HepG2 (cell line): Measurements from ENCODE around the gene CYP20A1. TPM values are rescaled to one million over a fixed set of nuclear protein-coding genes. Genes with fewer than 3 reads are reported as not detected.

Experiments used
- ADNP ChIP-seq: sonication (generic); formaldehyde crosslinking; IDR thresholded peaks from 2 replicates; pipeline ENCODE4 v1.4.0; 2020; ENCODE audit warnings: missing genetic modification reagents
- DNMT3B ChIP-seq: conservative IDR thresholded peaks from 2 replicates; pipeline ENCODE4 v1.6.1; 2016; ENCODE audit warnings: missing biosample characterization, control low read depth
- ELF3 ChIP-seq: IDR thresholded peaks from 2 replicates; pipeline ENCODE4 v1.6.1; 2016; ENCODE audit warnings: missing genetic modification reagents, missing compliant biosample characterization
- FOXP1 ChIP-seq, 2 experiments: fragments of 450-650 bp in 1 of 2; IDR thresholded peaks; 2 replicates each; pipeline ENCODE4 v1.6.1; 2017 to 2018; ENCODE audit warnings: antibody characterized with exemption in 1 of 2
- JUND ChIP-seq: sonication (generic); formaldehyde crosslinking; IDR thresholded peaks from 2 replicates; pipeline ENCODE4 v1.8.0; 2022; ENCODE audit warnings: mild to moderate bottlenecking, missing genetic modification reagents
- MYNN ChIP-seq: sonication (generic); formaldehyde crosslinking; IDR thresholded peaks from 2 replicates; pipeline ENCODE4 v1.4.0; 2020; ENCODE audit warnings: mild to moderate bottlenecking, low read depth, missing genetic modification reagents
- NFKBIZ ChIP-seq: IDR thresholded peaks from 2 replicates; pipeline ENCODE4 v1.6.1; 2018; ENCODE audit warnings: missing genetic modification reagents, missing compliant biosample characterization
- RAD21 ChIP-seq: fragments of 450-650 bp; formaldehyde crosslinking; IDR thresholded peaks from 2 replicates; pipeline ENCODE4 v1.5.0; 2020; ENCODE audit warnings: mild to moderate bottlenecking
- SAFB2 ChIP-seq: sonication (generic); formaldehyde crosslinking; IDR thresholded peaks from 2 replicates; pipeline ENCODE4 v1.5.1; 2020; ENCODE audit warnings: missing genetic modification reagents, low read depth, mild to moderate bottlenecking, borderline replicate concordance
- TSC22D2 ChIP-seq: sonication (generic); formaldehyde crosslinking; IDR thresholded peaks from 2 replicates; pipeline ENCODE4 v1.5.1; 2020; ENCODE audit warnings: missing genetic modification reagents, mild to moderate bottlenecking, borderline replicate concordance
- U2AF2 ChIP-seq: fragments of 200-400 bp; formaldehyde crosslinking; IDR thresholded peaks from 2 replicates; pipeline ENCODE4 v1.6.1; 2017; ENCODE audit warnings: low read depth, mild to moderate bottlenecking, low read length
- ZNF101 ChIP-seq: sonication (generic); formaldehyde crosslinking; IDR thresholded peaks from 2 replicates; pipeline ENCODE4 v1.4.0; 2020; ENCODE audit warnings: mild to moderate bottlenecking, low read depth, missing genetic modification reagents, borderline replicate concordance
- ZNF253 ChIP-seq: sonication (generic); formaldehyde crosslinking; IDR thresholded peaks from 2 replicates; pipeline ENCODE4 v1.8.0; 2022; ENCODE audit warnings: mild to moderate bottlenecking, missing genetic modification reagents, borderline replicate concordance
- ZNF274 ChIP-seq: sonication (generic); formaldehyde crosslinking; IDR thresholded peaks from 2 replicates; pipeline ENCODE4 v1.5.1; 2020; ENCODE audit warnings: mild to moderate bottlenecking, missing genetic modification reagents
- ZNF550 ChIP-seq: sonication (generic); formaldehyde crosslinking; IDR thresholded peaks from 2 replicates; pipeline ENCODE4 v1.4.0; 2020; ENCODE audit warnings: mild to moderate bottlenecking, missing genetic modification reagents, borderline replicate concordance
- ZNF674 ChIP-seq: sonication (generic); formaldehyde crosslinking; IDR thresholded peaks from 2 replicates; pipeline ENCODE4 v1.5.0; 2020; ENCODE audit warnings: low read depth, mild to moderate bottlenecking, missing genetic modification reagents
- ZNF761 ChIP-seq: sonication (generic); formaldehyde crosslinking; conservative IDR thresholded peaks from 2 replicates; pipeline ENCODE4 v1.4.0; 2020; ENCODE audit warnings: mild to moderate bottlenecking, missing genetic modification reagents
- ZNF777 ChIP-seq: sonication (generic); formaldehyde crosslinking; IDR thresholded peaks from 2 replicates; pipeline ENCODE4 v1.4.0; 2020; ENCODE audit warnings: missing genetic modification reagents
- polyA plus RNA-seq, 8 experiments: library from polyadenylated mRNA; depleted of rRNA in 3 of 8; stranded (reverse) in 7 of 8; unstranded in 1 of 8; fragments of >200 nt; fragmentation: Illumina TruSeq in 4 of 8; extraction: Trizol in 4 of 8; gene quantifications; 2 replicates each; pipeline versions ENCODE4 v1.2.1 to v1.2.3, GENCODE V29; 2011 to 2016; ENCODE audit warnings: low read depth in 4 of 8, missing spikeins in 1 of 8, mixed read lengths in 1 of 8; ENCODE audit not compliant: insufficient read depth in 1 of 8
- total RNA-seq, 5 experiments: library from RNA; depleted of rRNA; stranded (reverse); fragments of >200 nt; fragmentation: Illumina TruSeq; extraction: Trizol; gene quantifications; 2 replicates each; pipeline ENCODE4 v1.2.3, GENCODE V29; 2016; ENCODE audit warnings: low read depth in 1 of 5
- TF ChIP-seq, protein P1 (sequence below): sonication (generic); formaldehyde crosslinking; IDR thresholded peaks from 2 replicates; pipeline ENCODE4 v1.8.0; 2022; ENCODE audit warnings: mild to moderate bottlenecking, missing genetic modification reagents, borderline replicate concordance
- TF ChIP-seq, protein P2 (sequence below): sonication (generic); formaldehyde crosslinking; conservative IDR thresholded peaks from 2 replicates; pipeline ENCODE4 v1.4.0; 2020; ENCODE audit warnings: mild to moderate bottlenecking, missing genetic modification reagents, moderate library complexity
- TF ChIP-seq, protein P3 (sequence below): IDR thresholded peaks from 2 replicates; pipeline ENCODE4 v1.6.1; 2012; ENCODE audit warnings: low read depth, low read length, improper control_type of control experiment

The CYP20A1 gene
- total and polyA plus RNA-seq, 2 of the 13 experiments (the other 11 are each of a cell fraction or from before 2014, with no cell fraction given) = 9.6 to 35.3 TPM

DNA sequence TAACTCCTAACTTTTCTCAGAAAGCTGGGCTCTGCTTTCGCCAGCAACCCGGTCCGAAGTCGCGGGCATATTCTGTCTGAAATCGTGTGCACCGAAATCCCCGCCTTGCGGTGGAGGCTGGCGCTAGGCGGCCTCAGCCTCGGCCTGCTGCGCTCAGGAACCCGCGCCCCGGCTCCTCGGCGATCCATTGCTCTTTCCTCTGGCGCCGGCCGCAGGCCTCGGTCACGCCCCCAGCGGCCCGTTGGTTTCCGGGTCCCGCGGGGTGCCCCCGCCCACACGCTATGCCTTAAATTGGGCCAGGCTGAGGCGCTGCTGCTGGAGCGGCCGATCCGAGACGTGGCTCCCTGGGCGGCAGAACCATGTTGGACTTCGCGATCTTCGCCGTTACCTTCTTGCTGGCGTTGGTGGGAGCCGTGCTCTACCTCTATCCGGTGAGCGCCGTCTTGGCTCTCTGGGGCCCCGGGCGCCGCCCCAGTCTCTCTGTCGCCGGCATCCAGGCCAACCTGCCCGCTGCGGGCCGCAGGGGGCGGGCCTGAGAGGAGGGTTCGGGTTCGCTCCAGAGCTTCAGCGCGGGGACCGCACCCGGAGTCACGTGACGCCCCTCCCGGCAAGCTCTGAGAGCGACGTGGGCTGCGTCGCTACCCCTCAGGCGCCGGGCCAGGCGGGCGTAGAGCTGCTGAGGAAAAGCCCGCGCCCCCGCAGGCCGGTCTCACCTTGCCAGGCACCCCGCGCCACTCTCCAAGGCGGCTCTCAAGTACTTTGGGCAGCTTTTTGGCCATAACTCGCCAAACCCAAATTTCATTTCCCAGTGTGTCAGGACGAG, at the start of gene CYP20A1 (continued):
- peak; percentile 84; the same call in 1 of the 2 replicates for TF ChIP-seq U2AF2
- no peak; the same call in 1 of the 2 replicates for TF ChIP-seq MYNN
- TF ChIP-seq, protein P1, sequence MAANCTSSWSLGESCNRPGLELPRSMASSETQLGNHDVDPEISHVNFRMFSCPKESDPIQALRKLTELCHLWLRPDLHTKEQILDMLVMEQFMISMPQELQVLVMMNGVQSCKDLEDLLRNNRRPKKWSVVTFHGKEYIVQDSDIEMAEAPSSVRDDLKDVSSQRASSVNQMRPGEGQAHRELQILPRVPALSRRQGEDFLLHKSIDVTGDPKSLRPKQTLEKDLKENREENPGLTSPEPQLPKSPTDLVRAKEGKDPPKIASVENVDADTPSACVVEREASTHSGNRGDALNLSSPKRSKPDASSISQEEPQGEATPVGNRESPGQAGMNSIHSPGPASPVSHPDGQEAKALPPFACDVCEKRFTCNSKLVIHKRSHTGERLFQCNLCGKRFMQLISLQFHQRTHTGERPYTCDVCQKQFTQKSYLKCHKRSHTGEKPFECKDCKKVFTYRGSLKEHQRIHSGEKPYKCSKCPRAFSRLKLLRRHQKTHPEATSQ (CRISPR knock-in tag) = peak; percentile 90; the same call in 1 of the 2 replicates
- no peak; the same call in 1 of the 2 replicates for TF ChIP-seq ADNP (CRISPR knock-in tag)
- TF ChIP-seq ZNF674 = peak; percentile 97
- no peak for TF ChIP-seq ZNF550 (CRISPR knock-in tag)
- TF ChIP-seq JUND (CRISPR knock-in tag) = peak; percentile 68
- TF ChIP-seq FOXP1 (IDR thresholded peaks at IDR 0.05) = no peak
- TF ChIP-seq FOXP1 (CRISPR knock-in tag; IDR thresholded peaks at IDR 0.05) = no peak; the same call in none of the 2 replicates
- TF ChIP-seq RAD21 (CRISPR knock-in tag) = peak; percentile 52
- peak; percentile 91 for TF ChIP-seq ZNF253 (CRISPR knock-in tag)
- TF ChIP-seq NFKBIZ (CRISPR knock-in tag) = peak; percentile 23; the same call in 1 of the 2 replicates
- TF ChIP-seq, protein P2, sequence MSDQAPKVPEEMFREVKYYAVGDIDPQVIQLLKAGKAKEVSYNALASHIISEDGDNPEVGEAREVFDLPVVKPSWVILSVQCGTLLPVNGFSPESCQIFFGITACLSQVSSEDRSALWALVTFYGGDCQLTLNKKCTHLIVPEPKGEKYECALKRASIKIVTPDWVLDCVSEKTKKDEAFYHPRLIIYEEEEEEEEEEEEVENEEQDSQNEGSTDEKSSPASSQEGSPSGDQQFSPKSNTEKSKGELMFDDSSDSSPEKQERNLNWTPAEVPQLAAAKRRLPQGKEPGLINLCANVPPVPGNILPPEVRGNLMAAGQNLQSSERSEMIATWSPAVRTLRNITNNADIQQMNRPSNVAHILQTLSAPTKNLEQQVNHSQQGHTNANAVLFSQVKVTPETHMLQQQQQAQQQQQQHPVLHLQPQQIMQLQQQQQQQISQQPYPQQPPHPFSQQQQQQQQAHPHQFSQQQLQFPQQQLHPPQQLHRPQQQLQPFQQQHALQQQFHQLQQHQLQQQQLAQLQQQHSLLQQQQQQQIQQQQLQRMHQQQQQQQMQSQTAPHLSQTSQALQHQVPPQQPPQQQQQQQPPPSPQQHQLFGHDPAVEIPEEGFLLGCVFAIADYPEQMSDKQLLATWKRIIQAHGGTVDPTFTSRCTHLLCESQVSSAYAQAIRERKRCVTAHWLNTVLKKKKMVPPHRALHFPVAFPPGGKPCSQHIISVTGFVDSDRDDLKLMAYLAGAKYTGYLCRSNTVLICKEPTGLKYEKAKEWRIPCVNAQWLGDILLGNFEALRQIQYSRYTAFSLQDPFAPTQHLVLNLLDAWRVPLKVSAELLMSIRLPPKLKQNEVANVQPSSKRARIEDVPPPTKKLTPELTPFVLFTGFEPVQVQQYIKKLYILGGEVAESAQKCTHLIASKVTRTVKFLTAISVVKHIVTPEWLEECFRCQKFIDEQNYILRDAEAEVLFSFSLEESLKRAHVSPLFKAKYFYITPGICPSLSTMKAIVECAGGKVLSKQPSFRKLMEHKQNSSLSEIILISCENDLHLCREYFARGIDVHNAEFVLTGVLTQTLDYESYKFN (CRISPR knock-in tag) = peak; percentile 78
- TF ChIP-seq DNMT3B (CRISPR knock-in tag) = no peak
- TF ChIP-seq ELF3 (CRISPR knock-in tag) = peak; percentile 98; the same call in 1 of the 2 replicates
- peak; percentile 97 for TF ChIP-seq ZNF274
- TF ChIP-seq TSC22D2 = peak; percentile 90; the same call in 1 of the 2 replicates
- TF ChIP-seq ZNF761 (CRISPR knock-in tag) = peak; percentile 82; the same call in 1 of the 2 replicates
- no peak for TF ChIP-seq ZNF101 (CRISPR knock-in tag)
- TF ChIP-seq, protein P3, sequence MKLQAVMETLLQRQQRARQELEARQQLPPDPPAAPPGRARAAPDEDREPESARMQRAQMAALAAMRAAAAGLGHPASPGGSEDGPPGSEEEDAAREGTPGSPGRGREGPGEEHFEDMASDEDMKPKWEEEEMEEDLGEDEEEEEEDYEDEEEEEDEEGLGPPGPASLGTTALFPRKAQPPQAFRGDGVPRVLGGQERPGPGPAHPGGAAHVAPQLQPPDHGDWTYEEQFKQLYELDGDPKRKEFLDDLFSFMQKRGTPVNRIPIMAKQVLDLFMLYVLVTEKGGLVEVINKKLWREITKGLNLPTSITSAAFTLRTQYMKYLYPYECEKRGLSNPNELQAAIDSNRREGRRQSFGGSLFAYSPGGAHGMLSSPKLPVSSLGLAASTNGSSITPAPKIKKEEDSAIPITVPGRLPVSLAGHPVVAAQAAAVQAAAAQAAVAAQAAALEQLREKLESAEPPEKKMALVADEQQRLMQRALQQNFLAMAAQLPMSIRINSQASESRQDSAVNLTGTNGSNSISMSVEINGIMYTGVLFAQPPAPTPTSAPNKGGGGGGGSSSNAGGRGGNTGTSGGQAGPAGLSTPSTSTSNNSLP = peak; percentile 54; the same call in 1 of the 2 replicates
- peak; percentile 97 for TF ChIP-seq ZNF777 (CRISPR knock-in tag)
- TF ChIP-seq SAFB2 = peak; percentile 45; the same call in 1 of the 2 replicates
